CD4-positive, alpha-beta memory T cell (primary cell): ENCODE results near the gene TEDDM1. TPM values are rescaled to one million over a fixed set of nuclear protein-coding genes. Genes with fewer than 3 reads are reported as not detected.

Source experiments
- CTCF ChIA-PET: fragments of 350-600 bp; sonication (Branson Sonifier 250); formaldehyde crosslinking; loops from one replicate; lab custom pipeline; 2021; ENCODE audit warnings: inconsistent platforms; ENCODE audit not compliant: partially characterized antibody; lab: Charles Lee
- POLR2A ChIA-PET: fragments of 350-600 bp; sonication (Branson Sonifier 250); formaldehyde crosslinking; loops from one replicate; lab custom pipeline; 2021; ENCODE audit not compliant: partially characterized antibody; lab: Charles Lee
- DNase-seq, 5 donors: peaks; one replicate each; pipeline versions ENCODE4 v3.0.0 to v3.0.0-alpha.2; 2020 to 2022; ENCODE audit warnings: mixed read lengths in 1 of 5
- H3K27ac ChIP-seq: one replicate; pipeline ENCODE4 v1.7.0; 2013; ENCODE audit warnings: low read depth, low read length
- H3K27me3 ChIP-seq: 2 replicates; pipeline ENCODE4 v1.7.0; 2013; ENCODE audit warnings: mild to moderate bottlenecking, low read length, moderate library complexity; ENCODE audit not compliant: insufficient read depth
- H3K36me3 ChIP-seq: 2 replicates; pipeline ENCODE4 v1.7.0; 2013; ENCODE audit warnings: mild to moderate bottlenecking, low read length, moderate library complexity; ENCODE audit not compliant: insufficient read depth
- H3K4me1 ChIP-seq: 2 replicates; pipeline ENCODE4 v1.7.0; 2013; ENCODE audit warnings: mild to moderate bottlenecking, low read length, moderate library complexity; ENCODE audit not compliant: insufficient read depth
- H3K4me3 ChIP-seq, 2 donors: one replicate each; pipeline ENCODE4 v1.7.0; 2013; ENCODE audit warnings: low read length in 2 of 2, mild to moderate bottlenecking in 1 of 2
- H3K9me3 ChIP-seq, 2 donors: one replicate each; pipeline ENCODE4 v1.7.0; 2013; ENCODE audit warnings: low read length in 2 of 2, control low read depth in 1 of 2; ENCODE audit not compliant: control insufficient read depth in 1 of 2
- H3K27ac Mint-ChIP-seq, 7 donors: one replicate each; pipeline ENCODE4 v1.8.0; 2020 to 2021; ENCODE audit warnings: mixed read lengths in 7 of 7, mild to moderate bottlenecking in 6 of 7, inconsistent platforms in 3 of 7, moderate library complexity in 3 of 7
- H3K27me3 Mint-ChIP-seq, 2 donors: one replicate each; pipeline ENCODE4 v1.8.0; 2020 to 2021; ENCODE audit warnings: mixed read lengths in 2 of 2
- H3K36me3 Mint-ChIP-seq, 2 donors: one replicate each; pipeline ENCODE4 v1.8.0; 2020 to 2021; ENCODE audit warnings: mixed read lengths in 2 of 2, inconsistent platforms in 1 of 2, mild to moderate bottlenecking in 1 of 2
- H3K4me1 Mint-ChIP-seq, 4 donors: one replicate each; pipeline ENCODE4 v1.8.0; 2020 to 2021; ENCODE audit warnings: mixed read lengths in 4 of 4, mild to moderate bottlenecking in 1 of 4
- H3K4me3 Mint-ChIP-seq, 8 donors: one replicate each; pipeline ENCODE4 v1.8.0; 2020 to 2021; ENCODE audit warnings: mixed read lengths in 8 of 8, mild to moderate bottlenecking in 7 of 8, moderate library complexity in 6 of 8, inconsistent platforms in 3 of 8
- H3K9me3 Mint-ChIP-seq, 8 donors: one replicate each; pipeline ENCODE4 v1.8.0; 2020 to 2021; ENCODE audit warnings: mixed read lengths in 8 of 8, mild to moderate bottlenecking in 5 of 8, inconsistent platforms in 3 of 8, moderate library complexity in 1 of 8
- intact Hi-C: fragments of 100-400 bp; cut with micrococcal nuclease; formaldehyde crosslinking; loops from one replicate; pipeline ENCODE4 v1.15.1; 2023
- polyA plus RNA-seq, 2 donors: library from polyadenylated mRNA; unstranded; fragments of 300-500 nt; fragmentation: Illumina TruSeq; gene quantifications; one replicate each; pipeline ENCODE4 v1.2.3, GENCODE V29; 2021
- total RNA-seq, 2 experiments: library from RNA; stranded (reverse); gene quantifications; one replicate each; pipeline ENCODE4 v1.2.3, GENCODE V29; 2021

The TEDDM1 gene
- total and polyA plus RNA-seq, 4 experiments from 2014 or later = not detected

- Mint-ChIP-seq H3K27ac (no peak overlapping the region), H3K36me3 (peaks cover 0 to 8% of the 10 kb centered on the region in 2 donors), H3K27me3 (peaks cover 1 to 2% of the 10 kb centered on the region in 2 donors), H3K4me1 (peaks cover 8 to 22% (median 14%) of the 10 kb centered on the region in 4 donors), H3K9me3 (no peaks in the 10 kb centered on the region), H3K4me3 (no peak overlapping the region)
- Histone ChIP-seq H3K27ac (no peak overlapping the region), H3K27me3 (no peaks in the 10 kb centered on the region), H3K4me3 (no peak overlapping the region), H3K4me1 (peaks cover 14% of the 10 kb centered on the region), H3K9me3 (no peaks in the 10 kb centered on the region), H3K36me3 (no peaks in the 10 kb centered on the region)
- no peak for DNase-seq
- CTCF ChIA-PET = interaction anchor here (0.7 to 11.2 kb wide), 22 partner anchors 8 to 314 kb away, joined by 3 to 357 read pairs (median 4); no protein-coding TSS in a partner anchor
- intact Hi-C loops = loop anchor here (1.0 to 10.0 kb wide), 5 partner anchors 209 to 917 kb away; partner anchors contain the start of genes NPL and RGS16
- POLR2A ChIA-PET = interaction anchor here (1.3 to 2.7 kb wide), 3 partner anchors 253 to 311 kb away, joined by 4 to 18 read pairs (median 5); no protein-coding TSS in a partner anchor
Measured at GRCh38 chr1:182395906-182396305, 4.6 kb downstream of the TEDDM1 start.

- CTCF ChIA-PET = interaction anchor here (11.0 to 11.2 kb wide), 2 partner anchors 253 to 312 kb away, joined by 189 to 357 read pairs; no protein-coding TSS in a partner anchor
- no peak for DNase-seq
- POLR2A ChIA-PET = interaction anchor here (0.8 to 1.2 kb wide), 2 partner anchors 135 to 307 kb away, joined by 3 read pairs; no protein-coding TSS in a partner anchor
- intact Hi-C loops = loop anchor here (5.0 to 10.0 kb wide), 3 partner anchors 211 to 1243 kb away; partner anchors contain the start of genes ARPC5, NPL and RGS16
- H3K36me3 ChIP-seq = no peaks in the 10 kb centered on the region
- no peak overlapping the region for H3K27ac ChIP-seq
- no peaks in the 10 kb centered on the region for H3K27me3 ChIP-seq
- no peak overlapping the region for H3K4me3 ChIP-seq
- Mint-ChIP-seq H3K36me3 (peaks cover 0 to 17% of the 10 kb centered on the region in 2 donors), H3K4me3 (peak overlapping the region in 1 of 8 donors; percentile 15), H3K27me3 (peaks cover 1 to 2% of the 10 kb centered on the region in 2 donors), H3K27ac (peak overlapping the region in 1 of 7 donors; percentile 45), H3K9me3 (no peaks in the 10 kb centered on the region), H3K4me1 (peaks cover 16 to 37% (median 24%) of the 10 kb centered on the region in 4 donors)
- H3K4me1 ChIP-seq = peaks cover 22% of the 10 kb centered on the region
- no peaks in the 10 kb centered on the region for H3K9me3 ChIP-seq
Measured at GRCh38 chr1:182394055-182394775, 6.3 kb downstream of the TEDDM1 start.

- Histone ChIP-seq H3K27ac (peak overlapping the region; percentile 48), H3K4me3 (peak overlapping the region in 1 of 2 donors; percentile 60), H3K27me3 (no peaks in the 10 kb centered on the region), H3K4me1 (peaks cover 31% of the 10 kb centered on the region), H3K36me3 (peaks cover 10% of the 10 kb centered on the region), H3K9me3 (no peaks in the 10 kb centered on the region)
- Mint-ChIP-seq H3K9me3 (no peaks in the 10 kb centered on the region), H3K27me3 (peaks cover 1 to 2% of the 10 kb centered on the region in 2 donors), H3K36me3 (peaks cover 1 to 27% of the 10 kb centered on the region in 2 donors), H3K27ac (peak overlapping the region in 4 of 7 donors; percentile 38 to 81 (median 65)), H3K4me3 (peak overlapping the region; percentile 67 to 94 (median 74)), H3K4me1 (peaks cover 23 to 46% (median 32%) of the 10 kb centered on the region in 4 donors)
- ChIA-PET CTCF (interaction anchor here (1.1 to 11.2 kb wide), 3 partner anchors 251 to 310 kb away, joined by 3 to 357 read pairs (median 189); no protein-coding TSS in a partner anchor), POLR2A (interaction anchor here (0.9 to 4.8 kb wide), 6 partner anchors 10 to 363 kb away, joined by 3 to 37 read pairs (median 4); no protein-coding TSS in a partner anchor)
- intact Hi-C loops = loop anchor here (5.0 to 10.0 kb wide), 3 partner anchors 212 to 1245 kb away; partner anchors contain the start of genes ARPC5, NPL and RGS16
- DNase-seq = peak in 2 of 5 donors; percentile 17 to 27
Measured at GRCh38 chr1:182392050-182393028, 8.1 kb downstream of the TEDDM1 start.

- Mint-ChIP-seq H3K4me3 (peak within 1 kb of the TSS; percentile 91 to 98 (median 94)), H3K4me1 (peaks cover 20 to 42% (median 30%) of the 10 kb centered on the region in 4 donors), H3K36me3 (peaks cover 8 to 36% of the 10 kb centered on the region in 2 donors), H3K27me3 (peaks cover 1 to 2% of the 10 kb centered on the region in 2 donors), H3K27ac (peak within 1 kb of the TSS; percentile 74 to 93 (median 89)), H3K9me3 (no peaks in the 10 kb centered on the region)
- Histone ChIP-seq H3K36me3 (peaks cover 18% of the 10 kb centered on the region), H3K27ac (peak within 1 kb of the TSS; percentile 48), H3K4me3 (peak within 1 kb of the TSS; percentile 60 to 83), H3K4me1 (peaks cover 30% of the 10 kb centered on the region), H3K9me3 (no peaks in the 10 kb centered on the region), H3K27me3 (no peaks in the 10 kb centered on the region)
- DNase-seq = peak; percentile 59 to 71 (median 61)
- intact Hi-C loops = loop anchor here (1.0 to 10.0 kb wide), 6 partner anchors 133 to 1246 kb away; partner anchors contain the start of genes ARPC5, NPL and RGS16
- ChIA-PET CTCF (interaction anchor here (1.1 to 11.2 kb wide), 3 partner anchors 250 to 309 kb away, joined by 3 to 357 read pairs (median 189); no protein-coding TSS in a partner anchor), POLR2A (interaction anchor here (0.9 to 4.8 kb wide), 6 partner anchors 10 to 362 kb away, joined by 3 to 37 read pairs (median 4); no protein-coding TSS in a partner anchor)
Measured at GRCh38 chr1:182391362-182392049, 9.0 kb downstream of the TEDDM1 start, which contains the start of gene GLUL. Gene GLUL, minus strand, starts transcription at chr1:182391790. Its CDS starts 3,053 bp downstream, at chr1:182388737.

- no peak for DNase-seq
- peak overlapping the region; percentile 74 to 89 (median 87) for H3K27ac Mint-ChIP-seq
- H3K36me3 ChIP-seq = peaks cover 23% of the 10 kb centered on the region
- H3K27ac ChIP-seq = peak overlapping the region; percentile 48
- peak overlapping the region; percentile 90 to 98 (median 93) for H3K4me3 Mint-ChIP-seq
- peaks cover 20 to 45% (median 30%) of the 10 kb centered on the region in 4 donors for H3K4me1 Mint-ChIP-seq
- H3K9me3 Mint-ChIP-seq = no peaks in the 10 kb centered on the region
- H3K4me3 ChIP-seq = peak overlapping the region; percentile 38 to 60
- intact Hi-C loops = loop anchor here (1.0 to 10.0 kb wide), 6 partner anchors 132 to 1246 kb away; partner anchors contain the start of genes ARPC5, NPL and RGS16
- CTCF ChIA-PET = interaction anchor here (11.2 kb wide), 1 partner anchor 249 kb away, joined by 357 read pairs; no protein-coding TSS in a partner anchor
- H3K36me3 Mint-ChIP-seq = peaks cover 14 to 41% of the 10 kb centered on the region in 2 donors
- H3K9me3 ChIP-seq = no peaks in the 10 kb centered on the region
- H3K4me1 ChIP-seq = peaks cover 27% of the 10 kb centered on the region
- POLR2A ChIA-PET = interaction anchor here (1.3 to 4.8 kb wide), 3 partner anchors 9 to 310 kb away, joined by 4 to 37 read pairs (median 8); no protein-coding TSS in a partner anchor
- no peaks in the 10 kb centered on the region for H3K27me3 ChIP-seq
- peaks cover 1 to 2% of the 10 kb centered on the region in 2 donors for H3K27me3 Mint-ChIP-seq
Measured at GRCh38 chr1:182391028-182391361, 9.5 kb downstream of the TEDDM1 start.
